Fibroblast of skin of scalp (primary cell): ENCODE data around the gene C14orf180.

Experiments used
- DNase-seq: peaks from one replicate; pipeline ENCODE4 v3.0.0-alpha.2; 2013

Gene C14orf180

GRCh38 chr14:104594310-104595046 lies 14.9 kb downstream of the C14orf180 start:
- DNase-seq: no peak

GRCh38 chr14:104595116-104595675 lies 15.6 kb downstream of the C14orf180 start:
- no peak for DNase-seq

- DNase-seq: no peak
These were observed 16.4 kb downstream of the C14orf180 start for GRCh38 chr14:104595911-104596450.

- no peak for DNase-seq
These were observed 16.9 kb downstream of the C14orf180 start for GRCh38 chr14:104596451-104596918.

- no peak for DNase-seq
These were observed 17.4 kb downstream of the C14orf180 start for GRCh38 chr14:104596927-104597351.

DNA sequence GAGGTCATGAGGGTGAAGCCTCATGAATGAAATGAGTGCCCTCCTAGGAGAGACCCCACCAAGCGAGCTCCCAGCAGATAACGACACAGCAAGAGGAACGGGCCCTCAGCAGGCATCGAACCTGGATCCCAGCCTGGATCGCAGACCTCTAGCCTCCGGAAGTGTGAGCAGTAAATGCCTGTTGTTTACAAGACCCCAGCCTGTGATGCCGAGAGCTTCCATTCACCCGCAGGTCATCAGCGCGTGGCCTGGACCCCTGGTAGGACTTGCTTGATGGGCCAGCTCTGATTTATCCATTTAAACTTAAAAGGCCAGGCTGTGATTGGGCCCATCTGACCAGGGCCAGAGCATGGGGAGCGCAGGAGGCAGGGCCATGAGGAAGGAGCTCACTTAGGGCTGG lies 18.0 kb downstream of the C14orf180 start:
- no peak for DNase-seq

DNA sequence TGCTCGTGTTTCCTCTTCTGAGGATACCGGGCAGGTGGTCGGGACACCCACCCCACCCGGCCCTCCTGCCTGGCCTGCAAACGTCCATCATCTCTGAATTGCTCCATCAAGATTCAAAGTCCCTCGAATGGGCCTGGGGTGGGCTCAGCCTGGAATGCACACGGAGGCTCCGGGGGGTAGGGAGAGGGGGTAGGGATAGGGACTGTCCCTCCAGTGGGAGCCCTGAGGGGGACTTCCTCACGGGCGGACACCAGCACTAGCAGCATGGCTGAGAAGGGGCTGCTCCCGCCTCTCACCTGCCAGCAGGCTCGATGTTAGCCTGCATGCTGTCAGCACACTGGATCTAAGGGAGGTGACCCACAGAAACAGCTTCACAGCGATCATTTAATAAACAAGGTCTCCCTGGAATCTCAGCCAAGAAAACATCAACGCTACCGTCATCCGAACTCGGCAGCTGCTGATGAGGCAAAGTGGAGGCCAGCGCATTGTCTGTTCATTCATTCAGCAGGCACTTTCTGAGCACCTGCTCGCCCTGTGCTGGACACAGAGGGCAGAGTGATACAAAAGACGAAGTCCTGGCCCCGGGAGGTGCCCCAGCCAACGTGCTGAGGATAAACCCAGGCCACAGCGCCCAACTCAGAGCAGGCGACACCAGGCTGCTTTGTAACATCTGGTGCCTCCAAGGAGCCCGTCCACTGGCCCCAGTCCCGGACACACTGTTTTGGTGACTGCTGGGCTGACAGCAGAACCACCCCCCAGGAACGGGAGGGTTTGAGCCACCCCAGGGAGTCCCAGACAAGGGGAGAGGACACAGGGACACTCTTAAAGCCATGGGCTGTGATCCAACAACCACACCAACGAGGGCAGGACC lies 18.7 kb downstream of the C14orf180 start:
- DNase-seq: no peak

DNA sequence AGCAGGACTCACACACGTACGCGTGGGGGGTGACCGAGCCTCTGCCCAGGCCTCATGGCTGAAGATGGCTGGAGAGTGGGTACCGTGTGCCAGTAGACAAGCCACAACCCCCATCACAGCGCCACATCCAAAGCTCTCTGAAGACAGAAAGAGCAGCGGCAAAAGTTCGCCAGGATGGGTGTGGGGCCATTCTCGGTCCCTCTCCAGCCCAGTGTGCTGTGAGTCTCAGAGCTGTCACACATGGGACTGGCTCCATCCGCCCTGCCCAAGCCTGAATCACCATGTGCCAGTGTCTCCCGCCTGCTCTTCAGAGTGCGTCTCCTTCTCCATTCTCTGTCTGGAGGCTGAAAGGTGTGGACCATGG lies 19.3 kb downstream of the C14orf180 start:
- DNase-seq: no peak

GRCh38 chr14:104599446-104599845 lies 19.9 kb downstream of the C14orf180 start:
- DNase-seq: no peak

GRCh38 chr14:104600141-104600643 lies 20.6 kb downstream of the C14orf180 start:
- peak; percentile 8 for DNase-seq

DNA sequence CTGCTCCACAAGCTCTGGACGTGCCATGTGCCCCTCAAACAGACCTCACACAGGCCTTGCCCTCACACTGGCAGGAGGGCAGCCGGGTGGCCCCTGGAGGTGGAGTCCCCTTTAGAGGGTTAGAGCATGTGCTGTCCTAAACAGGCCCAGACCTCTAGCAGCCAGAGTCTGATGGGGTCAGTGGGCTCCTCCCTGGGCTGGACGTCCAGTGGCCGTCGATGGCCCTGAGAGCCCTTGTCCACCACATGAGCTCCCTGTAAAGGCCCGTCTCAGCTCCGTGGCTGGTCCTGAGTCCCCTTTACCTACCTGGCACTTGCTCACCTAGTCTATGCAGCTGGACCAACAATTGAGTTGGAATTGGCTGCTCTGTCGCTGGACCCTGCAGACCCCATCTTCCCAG lies 21.2 kb downstream of the C14orf180 start:
- no peak for DNase-seq

DNA sequence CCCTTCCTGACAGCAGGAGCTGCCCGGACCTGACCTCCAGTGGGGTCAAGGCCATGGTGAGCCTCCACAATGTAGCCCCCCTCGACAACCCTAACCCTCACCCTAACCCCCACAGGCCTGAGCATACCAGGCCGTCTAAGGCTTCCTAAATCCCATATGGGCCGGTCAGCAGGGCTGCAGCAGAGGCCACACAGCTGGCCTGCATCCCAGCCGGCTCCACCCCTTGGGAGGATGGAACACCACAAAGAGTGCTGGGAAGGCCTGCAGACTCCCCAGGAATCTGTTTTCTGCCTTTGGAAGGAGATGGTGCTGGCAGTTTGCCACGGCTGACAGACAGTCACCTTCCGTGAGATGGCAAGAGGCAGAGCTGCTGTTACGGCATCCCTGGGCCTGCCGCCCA lies 22.2 kb downstream of the C14orf180 start:
- DNase-seq: peak; percentile 15

DNA sequence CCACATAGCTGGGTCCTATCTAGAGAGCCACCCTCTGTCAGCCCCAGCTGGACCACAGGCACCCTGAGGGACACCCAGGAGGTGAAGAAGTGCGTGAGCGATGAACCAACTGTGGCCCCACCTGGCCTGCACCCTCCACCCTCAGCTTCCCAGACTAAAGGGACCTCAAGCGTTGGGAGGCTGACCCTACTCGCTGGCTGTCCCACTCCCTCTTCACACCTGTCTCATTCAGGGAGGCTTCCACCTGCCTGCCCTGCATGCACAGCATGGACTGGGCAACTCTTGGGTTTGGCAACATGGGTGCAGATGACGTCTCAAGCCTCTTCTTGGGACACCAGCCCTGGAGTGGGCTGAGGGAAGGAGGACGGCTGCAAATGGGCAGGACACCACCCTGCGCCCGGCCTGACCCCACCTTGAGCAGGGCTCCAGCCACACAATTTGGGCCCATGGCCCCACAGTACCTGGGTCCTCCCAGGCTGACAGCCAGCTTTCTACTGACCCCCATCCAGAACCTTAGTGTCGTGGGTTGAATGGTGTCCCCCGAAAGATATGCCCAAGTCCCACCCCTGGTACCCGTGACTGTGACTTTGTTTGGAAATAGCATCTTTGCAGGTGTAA lies 22.9 kb downstream of the C14orf180 start:
- DNase-seq: no peak

DNA sequence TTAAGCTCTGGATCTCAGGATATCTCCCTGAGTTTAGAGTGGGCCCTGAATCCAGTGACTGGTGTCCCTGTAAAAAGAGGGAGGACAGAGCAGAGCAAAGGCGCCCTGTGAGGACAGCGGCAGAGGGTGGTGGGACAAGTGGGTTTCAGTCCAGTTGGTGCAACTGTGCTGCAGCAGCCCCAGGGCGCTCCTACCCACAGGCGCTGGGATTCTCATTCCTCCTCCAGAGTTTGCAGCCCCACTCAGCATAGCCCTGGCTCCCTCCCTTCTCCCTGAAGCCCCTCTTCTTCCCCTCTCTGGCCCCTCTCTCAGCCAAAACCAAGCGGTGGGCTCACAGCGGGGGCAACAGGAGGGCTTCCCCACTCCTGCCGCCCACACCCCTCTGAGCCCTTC lies 23.4 kb downstream of the C14orf180 start:
- DNase-seq: no peak

DNA sequence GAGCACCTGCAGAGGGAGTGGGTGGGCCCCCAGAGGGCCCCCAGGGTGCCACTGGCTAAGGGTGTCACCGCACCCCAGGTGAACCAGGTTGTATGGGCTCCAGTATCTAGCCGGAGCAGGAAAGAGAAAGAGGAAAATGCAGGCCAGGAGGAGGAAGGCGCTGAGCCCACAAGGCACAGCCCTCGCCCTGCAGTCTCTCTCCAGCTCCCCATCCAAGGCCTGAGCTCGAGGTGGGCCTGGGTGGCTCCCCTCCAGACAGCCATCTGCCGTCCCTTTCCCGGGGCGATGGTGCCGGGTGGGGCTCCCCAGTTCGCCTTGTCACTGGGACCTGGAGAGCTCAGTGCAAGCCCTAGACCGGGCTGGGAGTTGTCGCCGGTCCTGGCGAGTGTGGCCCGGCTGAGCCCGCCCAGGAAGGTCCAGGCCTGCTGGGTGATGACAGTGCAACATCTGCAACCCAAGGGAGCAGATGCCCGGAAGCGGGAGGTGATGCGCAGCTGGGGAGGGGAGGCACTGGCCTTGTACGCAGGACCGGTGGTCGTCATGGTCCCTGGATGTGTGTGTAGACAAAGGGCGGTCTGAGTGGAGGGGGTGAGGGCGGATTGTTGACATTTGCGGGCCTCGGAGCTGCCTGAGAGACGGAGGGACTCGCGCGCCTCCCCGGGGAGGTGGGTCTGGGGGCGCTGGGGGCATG lies 24.3 kb downstream of the C14orf180 start:
- DNase-seq: no peak

GRCh38 chr14:104604458-104605449 lies 25.2 kb downstream of the C14orf180 start, which contains the start of gene TMEM179:
Gene TMEM179, minus strand, starts transcription at chr14:104604772. Its CDS starts 31 bp downstream, at chr14:104604741.
- peak; percentile 28 for DNase-seq

DNA sequence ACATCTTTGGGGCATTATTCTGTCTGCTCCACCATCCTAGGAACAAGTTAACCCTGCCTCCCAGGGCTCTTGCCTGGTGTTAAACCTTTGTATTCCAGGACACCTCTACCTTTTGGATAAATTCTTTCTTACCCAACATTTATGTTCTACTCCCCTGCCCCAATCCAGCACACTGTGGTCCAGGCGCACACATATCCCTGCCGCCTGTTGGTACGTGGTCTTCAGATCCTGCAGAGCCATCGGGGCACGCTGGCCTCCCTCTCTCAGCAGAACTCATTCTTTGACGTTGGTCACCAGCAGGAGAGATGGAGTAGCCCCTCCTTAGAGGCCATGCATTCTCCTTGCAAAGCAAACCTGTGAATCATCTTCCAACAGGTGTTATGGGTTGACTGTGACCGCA lies 30.1 kb downstream of the C14orf180 start:
- DNase-seq: no peak

DNA sequence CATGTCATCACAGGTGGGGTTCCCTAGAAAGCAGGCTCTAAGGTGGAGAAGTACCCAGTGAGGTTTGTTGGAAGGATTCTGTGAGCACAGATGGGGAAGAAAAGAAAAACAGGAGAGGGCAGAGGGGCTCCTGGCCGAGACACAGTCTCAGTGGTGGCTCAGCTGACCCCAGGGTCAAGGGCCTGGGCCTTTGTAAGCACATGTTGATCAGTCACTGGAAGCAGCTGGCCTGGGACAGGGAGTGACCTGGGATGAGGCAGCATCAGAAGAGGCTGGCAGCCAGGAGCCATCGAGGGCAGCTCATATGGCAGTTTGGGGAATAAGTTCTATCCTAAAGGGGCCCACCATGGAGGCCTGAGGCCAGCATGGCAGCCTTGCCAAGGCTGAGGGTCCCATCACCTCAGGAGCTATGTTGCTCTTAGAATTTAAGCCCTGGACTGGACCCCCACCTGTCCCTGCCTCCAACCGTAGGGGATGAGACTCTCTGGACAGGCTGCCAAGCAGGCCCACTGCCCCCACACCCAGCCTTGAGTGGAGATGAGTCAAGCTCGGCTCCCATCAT lies 31.3 kb downstream of the C14orf180 start:
- DNase-seq: no peak

GRCh38 chr14:104611881-104612280 lies 32.3 kb downstream of the C14orf180 start:
- no peak for DNase-seq
